Purkinje cell (primary cell): Measurements from ENCODE around the gene TUBGCP3. TPM values are rescaled to one million over a fixed set of nuclear protein-coding genes. Genes with fewer than 3 reads are reported as not detected.

ENCODE experiments used
- polyA plus RNA-seq: library from polyadenylated mRNA; unstranded; fragments of >200 nt; fragmentation: Nextera tagmentation; gene quantifications from 2 replicates; pipeline ENCODE4 v1.2.1, GENCODE V29; 2014

TUBGCP3 gene, protein sequence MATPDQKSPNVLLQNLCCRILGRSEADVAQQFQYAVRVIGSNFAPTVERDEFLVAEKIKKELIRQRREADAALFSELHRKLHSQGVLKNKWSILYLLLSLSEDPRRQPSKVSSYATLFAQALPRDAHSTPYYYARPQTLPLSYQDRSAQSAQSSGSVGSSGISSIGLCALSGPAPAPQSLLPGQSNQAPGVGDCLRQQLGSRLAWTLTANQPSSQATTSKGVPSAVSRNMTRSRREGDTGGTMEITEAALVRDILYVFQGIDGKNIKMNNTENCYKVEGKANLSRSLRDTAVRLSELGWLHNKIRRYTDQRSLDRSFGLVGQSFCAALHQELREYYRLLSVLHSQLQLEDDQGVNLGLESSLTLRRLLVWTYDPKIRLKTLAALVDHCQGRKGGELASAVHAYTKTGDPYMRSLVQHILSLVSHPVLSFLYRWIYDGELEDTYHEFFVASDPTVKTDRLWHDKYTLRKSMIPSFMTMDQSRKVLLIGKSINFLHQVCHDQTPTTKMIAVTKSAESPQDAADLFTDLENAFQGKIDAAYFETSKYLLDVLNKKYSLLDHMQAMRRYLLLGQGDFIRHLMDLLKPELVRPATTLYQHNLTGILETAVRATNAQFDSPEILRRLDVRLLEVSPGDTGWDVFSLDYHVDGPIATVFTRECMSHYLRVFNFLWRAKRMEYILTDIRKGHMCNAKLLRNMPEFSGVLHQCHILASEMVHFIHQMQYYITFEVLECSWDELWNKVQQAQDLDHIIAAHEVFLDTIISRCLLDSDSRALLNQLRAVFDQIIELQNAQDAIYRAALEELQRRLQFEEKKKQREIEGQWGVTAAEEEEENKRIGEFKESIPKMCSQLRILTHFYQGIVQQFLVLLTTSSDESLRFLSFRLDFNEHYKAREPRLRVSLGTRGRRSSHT
- 6.8 and 9.6 TPM in 2 replicates for polyA plus RNA-seq

DNA sequence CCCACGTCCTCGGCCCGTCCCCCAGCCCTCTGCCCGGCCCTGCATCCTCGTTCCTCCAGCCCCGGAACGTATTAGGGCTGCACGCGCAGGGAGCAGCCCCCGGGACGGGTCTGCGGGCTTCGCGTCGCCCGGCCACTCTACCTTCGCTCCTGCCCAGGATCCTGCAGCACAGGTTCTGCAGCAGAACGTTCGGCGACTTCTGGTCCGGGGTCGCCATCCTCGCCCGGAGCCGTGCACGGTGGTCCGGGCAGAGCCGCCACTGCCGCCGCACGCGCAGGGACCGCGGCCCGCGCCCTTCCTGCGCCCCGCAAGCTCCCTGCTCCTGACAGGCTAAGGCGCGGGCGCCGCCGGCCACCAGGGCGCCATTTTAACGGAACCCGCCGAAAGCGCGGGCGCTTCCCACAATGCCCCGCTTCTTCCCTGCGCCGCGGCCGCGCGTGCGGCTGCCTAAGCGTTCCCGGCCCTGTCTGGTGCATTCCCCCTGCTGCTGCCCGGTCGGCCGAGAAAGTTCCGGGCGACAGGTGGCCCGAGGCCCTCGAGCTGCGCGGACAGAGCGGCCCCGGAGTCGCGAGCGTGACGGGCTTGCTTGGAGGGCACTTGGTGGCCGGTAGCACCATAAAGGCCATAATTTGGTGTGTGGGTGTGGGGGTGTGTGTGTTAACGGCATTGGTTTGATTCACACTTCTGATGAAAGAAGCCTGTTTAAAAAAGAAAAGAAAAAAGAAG lies at the start of gene TUBGCP3:
Gene TUBGCP3, minus strand, starts transcription at position 390 of the 726 bp plus-strand sequence. Its CDS starts 173 bp downstream, at position 217.

Other genes starting within 250 kb of the TUBGCP3 start
- gene SPACA7, start 211.8 kb downstream of the TUBGCP3 start, polyA plus RNA-seq = not detected in 2 replicates
- gene ATP11A, start 101.9 kb upstream of the TUBGCP3 start, polyA plus RNA-seq = 0.52 and 1.5 TPM in 2 replicates